Measurements from ENCODE around the gene ZGPAT.

ZGPAT gene

DNA sequence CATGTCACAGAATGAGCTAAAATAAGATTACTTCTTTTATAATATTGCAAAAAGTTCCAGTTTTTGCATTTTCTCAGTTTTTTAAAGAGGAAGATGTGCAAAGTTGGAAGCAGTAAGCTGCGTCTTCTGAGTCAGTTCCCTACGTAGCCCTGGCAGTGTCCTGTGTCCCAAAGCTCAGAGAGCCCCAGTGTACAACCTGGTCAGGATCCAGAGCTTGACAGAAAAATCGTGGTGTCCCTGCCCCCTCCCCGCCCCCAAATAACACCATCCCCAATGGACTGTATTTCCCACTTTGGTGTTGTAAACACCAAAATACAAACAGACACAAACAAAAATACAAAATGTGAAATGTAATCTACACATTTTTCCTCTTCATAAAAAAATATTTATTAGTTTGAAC is 36.3 kb downstream of the ZGPAT start:
- no peak for TF ChIP-seq CTCF (IDR thresholded peaks at IDR 0.05; ENCODE audit: low read depth, low read length)
- no peak overlapping the region for H3K4me3 ChIP-seq (replicated peaks in 1 of 2; ENCODE audit: low read depth in 2 of 2, low read length in 2 of 2)
- DNase-seq (ENCODE audit: low read depth in 2 of 2), result no peak

DNA sequence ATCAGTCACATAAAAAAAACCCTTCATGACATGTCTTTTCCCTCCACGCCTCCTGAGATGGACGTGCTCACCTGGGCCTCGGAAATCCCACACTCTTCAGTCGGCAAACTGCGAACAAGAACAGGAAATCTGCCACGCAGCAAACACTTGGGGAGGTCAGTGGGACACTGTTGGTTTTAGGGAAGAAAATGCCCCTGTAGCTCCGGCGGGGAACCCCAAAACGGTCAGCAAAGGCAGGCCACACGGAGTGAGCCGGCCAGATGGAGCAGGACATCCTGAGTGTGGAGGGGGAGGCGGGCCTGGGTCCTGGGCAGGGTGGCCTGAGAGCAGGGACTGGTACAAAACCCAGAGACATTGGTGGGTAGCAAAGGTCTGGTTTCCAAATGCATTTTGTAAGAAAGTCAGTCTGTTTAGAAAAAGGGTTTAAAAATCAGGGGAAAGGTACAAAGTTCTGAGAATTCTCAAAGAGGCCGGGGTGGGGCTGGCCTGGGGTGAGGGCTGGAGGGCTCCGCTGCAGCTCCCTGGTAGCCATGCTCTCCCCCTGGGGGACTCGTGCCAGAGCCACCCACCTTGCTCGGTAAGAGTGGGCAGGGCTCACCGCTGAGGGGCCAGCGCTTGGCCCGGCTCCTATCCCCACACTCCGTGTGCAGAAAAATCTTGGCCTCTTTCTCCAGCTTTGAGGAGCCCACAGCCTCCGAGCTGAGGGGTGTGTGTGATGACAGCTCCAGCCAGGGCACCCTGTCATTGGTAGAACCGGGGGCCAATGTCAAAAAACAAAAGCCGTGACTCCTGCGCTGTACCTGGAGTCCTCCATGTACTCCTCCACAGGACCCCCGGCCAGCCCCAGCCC is 37.0 kb downstream of the ZGPAT start:
- no peak for TF ChIP-seq CTCF (IDR thresholded peaks at IDR 0.05; ENCODE audit: low read depth, low read length)
- no peak for DNase-seq (ENCODE audit: low read depth in 2 of 2)
- H3K4me3 ChIP-seq (replicated peaks in 1 of 2; ENCODE audit: low read depth in 2 of 2, low read length in 2 of 2), result no peak overlapping the region

- DNase-seq (ENCODE audit: low read depth in 2 of 2), result no peak
- TF ChIP-seq CTCF (IDR thresholded peaks at IDR 0.05; ENCODE audit: low read depth, low read length), result no peak
- H3K4me3 ChIP-seq (replicated peaks in 1 of 2; ENCODE audit: low read depth in 2 of 2, low read length in 2 of 2), result no peak overlapping the region
Measured at GRCh38 chr20:63745424-63745805, 37.6 kb downstream of the ZGPAT start.

GRCh38 chr20:63745961-63746731 is 38.3 kb downstream of the ZGPAT start:
- no peak for DNase-seq (ENCODE audit: low read depth in 2 of 2)
- no peak for TF ChIP-seq CTCF (IDR thresholded peaks at IDR 0.05; ENCODE audit: low read depth, low read length)
- H3K4me3 ChIP-seq (replicated peaks in 1 of 2; ENCODE audit: low read depth in 2 of 2, low read length in 2 of 2), result no peak overlapping the region

- no peak for TF ChIP-seq CTCF (IDR thresholded peaks at IDR 0.05; ENCODE audit: low read depth, low read length)
- no peak overlapping the region for H3K4me3 ChIP-seq (replicated peaks in 1 of 2; ENCODE audit: low read depth in 2 of 2, low read length in 2 of 2)
Measured at GRCh38 chr20:63746751-63747315, 39.0 kb downstream of the ZGPAT start.

DNA sequence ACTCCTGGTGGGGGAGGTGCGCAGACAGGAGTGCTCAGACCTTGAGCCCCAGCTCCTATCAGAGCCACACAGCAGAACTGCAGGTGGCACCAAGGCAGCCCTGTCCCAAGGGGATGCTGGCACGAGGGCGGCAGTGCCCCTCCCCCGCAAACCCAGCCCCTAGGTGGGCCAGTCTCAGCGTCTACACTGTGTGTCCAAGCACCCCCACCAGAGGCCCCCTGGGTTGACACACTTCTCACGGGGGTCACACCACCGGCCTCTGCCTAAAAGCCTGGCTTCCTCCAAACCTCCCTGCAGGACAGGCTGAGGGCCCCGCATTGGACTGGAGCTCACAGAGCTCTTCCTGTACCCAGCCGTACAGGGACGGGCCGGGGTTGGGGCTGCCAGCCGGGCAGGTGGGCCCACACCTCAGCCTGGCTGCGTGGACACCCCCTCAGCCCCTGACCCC is 39.8 kb downstream of the ZGPAT start:
- H3K4me3 ChIP-seq (replicated peaks in 1 of 2; ENCODE audit: low read depth in 2 of 2, low read length in 2 of 2), result no peak overlapping the region
- no peak for DNase-seq (ENCODE audit: low read depth in 2 of 2)
- no peak for TF ChIP-seq CTCF (IDR thresholded peaks at IDR 0.05; ENCODE audit: low read depth, low read length)

More at GRCh38 chr20:63746751-63747315, 39.0 kb downstream of the ZGPAT start:
- DNase-seq (ENCODE audit: low read depth in 2 of 2), result no peak
